Endothelial cell of umbilical vein (primary cell): ENCODE measurements around the gene SNX24. TPM values are rescaled to one million over a fixed set of nuclear protein-coding genes. Genes with fewer than 3 reads are reported as not detected.
"Not testable (repeated sequence)": the region's sequence is repeated elsewhere in the genome, so short reads cannot be mapped to it uniquely, and the experiment has no call there.

Experiments
- BruUV-seq: library from RNA; stranded (reverse); fragments of 400-500 nt; replicated peaks from 2 replicates; lab custom pipeline; 2021; lab: Mats Ljungman, UMichigan
- CTCF ChIA-PET: fragments of 300-600, 350-600 bp; sonication (Branson Sonifier 250); formaldehyde crosslinking; loops from one replicate; lab custom pipeline; 2021; ENCODE audit warnings: antibody characterized with exemption, inconsistent platforms; lab: Charles Lee
- POLR2A ChIA-PET: fragments of 300-600, 350-600 bp; sonication (Branson Sonifier 250); formaldehyde crosslinking; loops from one replicate; lab custom pipeline; 2021; ENCODE audit warnings: antibody characterized with exemption, inconsistent platforms; lab: Charles Lee
- DNase-seq: peaks from one replicate; pipeline ENCODE4 v3.0.0-alpha.2; 2011; ENCODE audit warnings: low read depth, low spot score
- FAIRE-seq: peaks from 2 replicates; lab custom pipeline; 2011; peaks lifted over from hg19 to GRCh38; lab: Jason Lieb, UNC
- H2AFZ ChIP-seq: 2 replicates; pipeline ENCODE4 v1.6.0; 2012; ENCODE audit warnings: low read depth, low read length, control low read depth, inconsistent platforms
- H3K27ac ChIP-seq: 2 replicates; pipeline ENCODE4 v1.5.1; 2011; ENCODE audit warnings: low read depth, mild to moderate bottlenecking, control low read depth, low read length, moderate library complexity; ENCODE audit not compliant: insufficient read depth
- H3K27me3 ChIP-seq, 2 experiments: 2 replicates each; pipeline versions ENCODE4 v1.6.0 to v1.6.1; 2011; ENCODE audit warnings: low read length in 2 of 2, mixed read lengths in 1 of 2; ENCODE audit not compliant: control insufficient read depth in 2 of 2, insufficient read depth in 2 of 2
- H3K36me3 ChIP-seq, 2 experiments: 2 replicates in 1 of 2; 3 replicates in 1 of 2; pipeline ENCODE4 v1.5.1; 2011; ENCODE audit warnings: low read length in 2 of 2, mild to moderate bottlenecking in 1 of 2, moderate library complexity in 1 of 2; ENCODE audit not compliant: control insufficient read depth in 2 of 2, insufficient read depth in 2 of 2; ENCODE audit errors: extremely low read depth in 1 of 2
- H3K4me1 ChIP-seq: 3 replicates; pipeline ENCODE4 v1.5.1; 2011; ENCODE audit warnings: mild to moderate bottlenecking, low read length; ENCODE audit not compliant: control insufficient read depth, insufficient read depth; ENCODE audit errors: extremely low read depth
- H3K4me2 ChIP-seq: 2 replicates; pipeline ENCODE4 v1.6.1; 2011; ENCODE audit warnings: low read length, control low read depth, mixed read lengths; ENCODE audit not compliant: insufficient read depth
- H3K4me3 ChIP-seq, 3 experiments: fragments of 200-600 bp in 1 of 3; sonication (generic), shearing (Covaris generic) in 1 of 3; replicated peaks in 1 of 3; 2 replicates each; pipeline ENCODE4 v1.5.1; 2011 to 2016; ENCODE audit warnings: control low read depth in 3 of 3, low read length in 3 of 3, mild to moderate bottlenecking in 2 of 3, inconsistent platforms in 1 of 3, low read depth in 1 of 3, moderate library complexity in 1 of 3; ENCODE audit not compliant: insufficient read depth in 1 of 3
- H3K79me2 ChIP-seq: 2 replicates; pipeline ENCODE4 v1.6.0; 2012; ENCODE audit warnings: low read length, inconsistent platforms; ENCODE audit not compliant: control insufficient read depth, insufficient read depth
- H3K9ac ChIP-seq: replicated peaks from 2 replicates; pipeline ENCODE3; 2011; ENCODE audit warnings: low read length, control low read depth; ENCODE audit not compliant: insufficient read depth; ENCODE audit errors: extremely low read depth
- H3K9me1 ChIP-seq: replicated peaks from 3 replicates; pipeline ENCODE4 v1.6.0; 2011; ENCODE audit warnings: mild to moderate bottlenecking, low read length; ENCODE audit not compliant: control insufficient read depth, insufficient read depth; ENCODE audit errors: extremely low read depth
- H3K9me3 ChIP-seq: replicated peaks from 2 replicates; pipeline ENCODE4 v1.5.1; 2012; ENCODE audit warnings: low read length, inconsistent platforms; ENCODE audit not compliant: control insufficient read depth, insufficient read depth
- H4K20me1 ChIP-seq: replicated peaks from 2 replicates; pipeline ENCODE3; 2011; ENCODE audit warnings: mild to moderate bottlenecking, low read length; ENCODE audit not compliant: control insufficient read depth, insufficient read depth; ENCODE audit errors: extremely low read depth
- EZH2 ChIP-seq: IDR thresholded peaks from 2 replicates; pipeline ENCODE4 v1.6.1; 2012; ENCODE audit warnings: borderline replicate concordance, low read depth, mild to moderate bottlenecking, moderate library complexity, low read length, inconsistent platforms; ENCODE audit not compliant: severe bottlenecking
- FOS ChIP-seq: IDR thresholded peaks from 2 replicates; pipeline ENCODE4 v1.6.1; 2011; ENCODE audit warnings: mild to moderate bottlenecking, low read length, moderate library complexity, borderline replicate concordance; ENCODE audit not compliant: insufficient read depth
- GATA2 ChIP-seq: IDR thresholded peaks from 2 replicates; pipeline ENCODE4 v1.7.0; 2011; ENCODE audit warnings: low read depth, mild to moderate bottlenecking, moderate library complexity, mixed read lengths, low read length; ENCODE audit not compliant: insufficient read length, insufficient read depth
- JUN ChIP-seq: IDR thresholded peaks from 2 replicates; pipeline ENCODE4 v1.6.1; 2011; ENCODE audit warnings: borderline replicate concordance, low read depth; ENCODE audit not compliant: insufficient read length, insufficient read depth
- MYC ChIP-seq: IDR thresholded peaks from one replicate; pipeline ENCODE4 v1.6.1; 2011; ENCODE audit warnings: mild to moderate bottlenecking, low read depth, low read length
- POLR2A ChIP-seq: IDR thresholded peaks from 2 replicates; pipeline ENCODE4 v1.6.1; 2012; ENCODE audit warnings: low read depth, mild to moderate bottlenecking, control low read depth, low read length
- POLR2AphosphoS5 ChIP-seq: IDR thresholded peaks from 2 replicates; pipeline ENCODE4 v1.6.1; 2012; ENCODE audit warnings: low read depth, mild to moderate bottlenecking, control low read depth, low read length, moderate library complexity; ENCODE audit not compliant: insufficient read depth
- dilution Hi-C: fragments of 300-500 bp; cut with MboI; formaldehyde crosslinking; loops from one replicate; pipeline ENCODE4 v1.15.0; 2019; ENCODE audit warnings: low sequenced_read_pairs; ENCODE audit not compliant: extremely low pct_ligation_motif_present
- intact Hi-C: fragments of 100-400 bp; cut with micrococcal nuclease; formaldehyde crosslinking; loops from one replicate; pipeline ENCODE4 v1.10.0; 2022
- polyA plus RNA-seq, 4 experiments: library from polyadenylated mRNA; depleted of rRNA in 3 of 4; stranded (reverse) in 3 of 4; unstranded in 1 of 4; fragments of >200 nt; gene quantifications; 2 replicates each; pipeline versions ENCODE4 v1.2.1 to v1.2.3, GENCODE V29; 2011 to 2012; ENCODE audit warnings: missing spikeins in 1 of 4
- total RNA-seq: library from RNA; stranded (reverse); gene quantifications from 2 replicates; pipeline ENCODE4 v1.2.3, GENCODE V29; 2021
- TF ChIP-seq, protein P1 (sequence below): IDR thresholded peaks from 2 replicates; pipeline ENCODE4 v1.6.1; 2011; ENCODE audit not compliant: insufficient read depth, insufficient read length
- TF ChIP-seq, protein P2 (sequence below), 2 donors: IDR thresholded peaks; 1 replicate in 1 of 2; 2 replicates in 1 of 2; pipeline ENCODE4 v1.5.1; 2011; ENCODE audit warnings: low read length in 2 of 2, mild to moderate bottlenecking in 2 of 2, moderate library complexity in 2 of 2, control low read depth in 1 of 2, inconsistent platforms in 1 of 2, low read depth in 1 of 2; ENCODE audit not compliant: insufficient read depth in 1 of 2; ENCODE audit errors: extremely low read depth in 1 of 2

Gene SNX24
- total and polyA plus RNA-seq, 2 donors (not counting 3 experiments of a cell fraction or from before 2014, with no cell fraction given), result 2.9 to 14.9 TPM

DNA sequence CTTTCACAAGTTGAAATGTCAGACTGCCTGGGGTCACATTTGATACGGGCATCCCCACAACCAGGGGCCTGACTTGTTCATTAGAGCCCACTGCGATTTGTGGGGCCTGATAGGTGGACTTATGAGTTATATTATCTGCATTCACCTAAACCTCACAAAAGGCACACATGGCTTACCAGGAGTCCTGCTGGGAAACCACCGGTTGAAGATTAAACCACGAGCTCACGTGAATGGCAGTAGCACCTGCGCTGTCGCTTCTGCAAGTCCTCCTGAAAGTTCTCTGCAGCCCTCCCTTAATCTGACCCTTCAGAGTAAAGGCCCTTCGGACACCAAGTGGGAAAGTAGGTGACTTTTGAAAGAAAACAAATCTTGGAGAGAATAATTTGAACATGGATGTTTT, 122.2 kb downstream of the SNX24 start:
- ChIA-PET POLR2A (no interaction called here), CTCF (no interaction called here)
- FAIRE-seq (no peak), DNase-seq (no peak)
- intact Hi-C loops, result no loop called here
- dilution Hi-C loops, result no loop called here
- Histone ChIP-seq H3K79me2 (no peaks in the 10 kb centered on the region), H3K4me2 (no peak overlapping the region), H3K9me1 (no peaks in the 10 kb centered on the region), H3K4me3 (no peak overlapping the region), H3K27ac (no peak overlapping the region), H3K9ac (no peak overlapping the region), H3K4me1 (no peaks in the 10 kb centered on the region), H3K9me3 (no peaks in the 10 kb centered on the region), H2AFZ (no peak overlapping the region), H3K27me3 (no peaks in the 10 kb centered on the region), H4K20me1 (no peaks in the 10 kb centered on the region), H3K36me3 (no peaks in the 10 kb centered on the region)
- BruUV-seq, result no TSS peak
- TF ChIP-seq POLR2AphosphoS5 (no peak), POLR2A (no peak), JUN (no peak), MYC (no peak), EZH2 (no peak), FOS (no peak), GATA2 (no peak)
- TF ChIP-seq, protein P1, sequence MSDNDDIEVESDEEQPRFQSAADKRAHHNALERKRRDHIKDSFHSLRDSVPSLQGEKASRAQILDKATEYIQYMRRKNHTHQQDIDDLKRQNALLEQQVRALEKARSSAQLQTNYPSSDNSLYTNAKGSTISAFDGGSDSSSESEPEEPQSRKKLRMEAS, result no peak
- TF ChIP-seq, protein P2, sequence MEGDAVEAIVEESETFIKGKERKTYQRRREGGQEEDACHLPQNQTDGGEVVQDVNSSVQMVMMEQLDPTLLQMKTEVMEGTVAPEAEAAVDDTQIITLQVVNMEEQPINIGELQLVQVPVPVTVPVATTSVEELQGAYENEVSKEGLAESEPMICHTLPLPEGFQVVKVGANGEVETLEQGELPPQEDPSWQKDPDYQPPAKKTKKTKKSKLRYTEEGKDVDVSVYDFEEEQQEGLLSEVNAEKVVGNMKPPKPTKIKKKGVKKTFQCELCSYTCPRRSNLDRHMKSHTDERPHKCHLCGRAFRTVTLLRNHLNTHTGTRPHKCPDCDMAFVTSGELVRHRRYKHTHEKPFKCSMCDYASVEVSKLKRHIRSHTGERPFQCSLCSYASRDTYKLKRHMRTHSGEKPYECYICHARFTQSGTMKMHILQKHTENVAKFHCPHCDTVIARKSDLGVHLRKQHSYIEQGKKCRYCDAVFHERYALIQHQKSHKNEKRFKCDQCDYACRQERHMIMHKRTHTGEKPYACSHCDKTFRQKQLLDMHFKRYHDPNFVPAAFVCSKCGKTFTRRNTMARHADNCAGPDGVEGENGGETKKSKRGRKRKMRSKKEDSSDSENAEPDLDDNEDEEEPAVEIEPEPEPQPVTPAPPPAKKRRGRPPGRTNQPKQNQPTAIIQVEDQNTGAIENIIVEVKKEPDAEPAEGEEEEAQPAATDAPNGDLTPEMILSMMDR (IDR thresholded peaks at IDR 0.05; ENCODE audit: extremely low read depth in 1 of 2, insufficient read depth in 1 of 2, low read depth in 1 of 2, low read length in 2 of 2), result no peak

- H3K36me3 ChIP-seq, H3K27ac ChIP-seq, CTCF ChIA-PET, H3K27me3 ChIP-seq, H3K9ac ChIP-seq, H3K4me3 ChIP-seq, H2AFZ ChIP-seq, H3K4me1 ChIP-seq, dilution Hi-C loops, H4K20me1 ChIP-seq, H3K79me2 ChIP-seq, BruUV-seq, FAIRE-seq, DNase-seq, H3K9me1 ChIP-seq, H3K9me3 ChIP-seq, intact Hi-C loops, POLR2A ChIA-PET, H3K4me2 ChIP-seq: not testable (repeated sequence)
Observed at GRCh38 chr5:122968056-122968455, 122.6 kb downstream of the SNX24 start.
